A673 (cell line): ENCODE results near the gene NRL. TPM values are rescaled to one million over a fixed set of nuclear protein-coding genes. Genes with fewer than 3 reads are reported as not detected.

Experiments
- BruUV-seq: library from RNA; stranded (reverse); fragments of 400-500 nt; replicated peaks from 2 replicates; lab custom pipeline; 2021; lab: Mats Ljungman, UMichigan
- CTCF ChIA-PET: fragments of 300-600 bp; sonication (Branson Sonifier 250); formaldehyde crosslinking; loops from one replicate; lab custom pipeline; 2022; ENCODE audit warnings: antibody characterized with exemption; lab: Charles Lee
- POLR2A ChIA-PET: fragments of 300-600 bp; sonication (Branson Sonifier 250); formaldehyde crosslinking; loops from one replicate; lab custom pipeline; 2022; ENCODE audit warnings: antibody characterized with exemption; ENCODE audit not compliant: low non-redundant PET; lab: Charles Lee
- DNase-seq: peaks from one replicate; pipeline ENCODE4 v3.0.0-alpha.2; 2015; ENCODE audit warnings: low spot score
- H3K27ac ChIP-seq: fragments of 200-600 bp; sonication (generic); 2 replicates; pipeline ENCODE4 v1.5.1; 2016; ENCODE audit warnings: mixed run types, low read depth, mild to moderate bottlenecking, mixed read lengths, antibody characterized with exemption, low read length; ENCODE audit not compliant: poor library complexity, severe bottlenecking
- H3K27me3 ChIP-seq: fragments of 200-600 bp; sonication (generic); replicated peaks from 2 replicates; pipeline ENCODE4 v1.6.1; 2017; ENCODE audit warnings: mixed run types, low read depth, mild to moderate bottlenecking, mixed read lengths, antibody characterized with exemption, low read length; ENCODE audit not compliant: insufficient read depth, poor library complexity
- H3K36me3 ChIP-seq: fragments of 200-600 bp; sonication (generic); 2 replicates; pipeline ENCODE4 v1.6.1; 2016; ENCODE audit warnings: mixed run types, mild to moderate bottlenecking, mixed read lengths, antibody characterized with exemption, low read length; ENCODE audit not compliant: insufficient read depth, poor library complexity, severe bottlenecking
- H3K4me1 ChIP-seq: fragments of 200-600 bp; sonication (generic); 2 replicates; pipeline ENCODE4 v1.6.1; 2017; ENCODE audit warnings: mixed run types, mild to moderate bottlenecking, mixed read lengths, antibody characterized with exemption, low read length; ENCODE audit not compliant: insufficient read depth, poor library complexity, severe bottlenecking
- H3K4me3 ChIP-seq: fragments of 200-600 bp; sonication (generic); 2 replicates; pipeline ENCODE4 v1.5.1; 2016; ENCODE audit warnings: low read depth, mixed run types, mild to moderate bottlenecking, mixed read lengths, low read length; ENCODE audit not compliant: poor library complexity, severe bottlenecking
- H3K9me3 ChIP-seq: fragments of 200-600 bp; sonication (generic); 2 replicates; pipeline ENCODE4 v1.6.1; 2016; ENCODE audit warnings: mixed run types, low read depth, mild to moderate bottlenecking, mixed read lengths, antibody characterized with exemption, low read length; ENCODE audit not compliant: poor library complexity, severe bottlenecking
- EZH2 ChIP-seq: fragments of 200-600 bp; sonication (generic); IDR thresholded peaks from 2 replicates; pipeline ENCODE4 v1.6.1; 2017; ENCODE audit warnings: borderline replicate concordance, low read depth, mild to moderate bottlenecking, mixed read lengths, antibody characterized with exemption, low read length; ENCODE audit not compliant: poor library complexity, severe bottlenecking
- intact Hi-C: fragments of 100-400 bp; cut with micrococcal nuclease; formaldehyde crosslinking; loops from one replicate; pipeline ENCODE4 v1.10.0; 2022; ENCODE audit not compliant: unreplicated experiment
- total RNA-seq: library from RNA; stranded (reverse); gene quantifications from 2 replicates; pipeline ENCODE4 v1.2.3, GENCODE V29; 2021
- TF ChIP-seq, protein P1 (sequence below): fragments of 300-800, 200-600 bp; sonication (generic); conservative IDR thresholded peaks from 2 replicates; pipeline ENCODE4 v1.5.1; 2017; ENCODE audit warnings: low read depth, mild to moderate bottlenecking, antibody characterized with exemption, low read length, moderate library complexity, mixed read lengths

Gene NRL
- total RNA-seq, 1 experiment from 2014 or later = 1.9 TPM

DNA sequence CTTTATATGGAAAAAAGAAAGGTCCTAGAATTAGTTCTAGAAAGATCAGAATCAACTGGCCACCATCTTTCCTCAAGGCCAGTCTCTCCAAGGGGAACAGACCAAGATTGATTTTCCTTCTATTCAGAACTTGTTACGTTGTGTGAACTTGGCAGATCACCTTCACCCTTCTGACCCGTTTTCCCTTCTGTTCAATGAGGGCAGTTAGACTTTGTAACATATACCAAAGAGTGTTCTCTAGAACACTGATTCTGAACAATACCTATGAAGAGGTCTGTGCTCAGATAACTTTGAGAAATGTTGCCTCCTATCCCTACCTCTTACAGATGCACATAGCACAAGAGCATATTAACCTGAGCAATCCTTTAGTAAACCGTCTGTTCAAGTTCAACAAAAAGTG lies 31.3 kb downstream of the NRL start:
- Histone ChIP-seq H3K27me3 (peaks cover 13% of the 10 kb centered on the region), H3K4me1 (peaks cover 6% of the 10 kb centered on the region), H3K4me3 (no peak overlapping the region), H3K9me3 (no peaks in the 10 kb centered on the region), H3K27ac (no peak overlapping the region), H3K36me3 (no peaks in the 10 kb centered on the region)
- DNase-seq = no peak
- POLR2A ChIA-PET = no interaction called here
- no peak for TF ChIP-seq EZH2
- TF ChIP-seq, protein P1, sequence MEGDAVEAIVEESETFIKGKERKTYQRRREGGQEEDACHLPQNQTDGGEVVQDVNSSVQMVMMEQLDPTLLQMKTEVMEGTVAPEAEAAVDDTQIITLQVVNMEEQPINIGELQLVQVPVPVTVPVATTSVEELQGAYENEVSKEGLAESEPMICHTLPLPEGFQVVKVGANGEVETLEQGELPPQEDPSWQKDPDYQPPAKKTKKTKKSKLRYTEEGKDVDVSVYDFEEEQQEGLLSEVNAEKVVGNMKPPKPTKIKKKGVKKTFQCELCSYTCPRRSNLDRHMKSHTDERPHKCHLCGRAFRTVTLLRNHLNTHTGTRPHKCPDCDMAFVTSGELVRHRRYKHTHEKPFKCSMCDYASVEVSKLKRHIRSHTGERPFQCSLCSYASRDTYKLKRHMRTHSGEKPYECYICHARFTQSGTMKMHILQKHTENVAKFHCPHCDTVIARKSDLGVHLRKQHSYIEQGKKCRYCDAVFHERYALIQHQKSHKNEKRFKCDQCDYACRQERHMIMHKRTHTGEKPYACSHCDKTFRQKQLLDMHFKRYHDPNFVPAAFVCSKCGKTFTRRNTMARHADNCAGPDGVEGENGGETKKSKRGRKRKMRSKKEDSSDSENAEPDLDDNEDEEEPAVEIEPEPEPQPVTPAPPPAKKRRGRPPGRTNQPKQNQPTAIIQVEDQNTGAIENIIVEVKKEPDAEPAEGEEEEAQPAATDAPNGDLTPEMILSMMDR = no peak
- BruUV-seq = no TSS peak
- CTCF ChIA-PET = no interaction called here
- intact Hi-C loops = no loop called here

DNA sequence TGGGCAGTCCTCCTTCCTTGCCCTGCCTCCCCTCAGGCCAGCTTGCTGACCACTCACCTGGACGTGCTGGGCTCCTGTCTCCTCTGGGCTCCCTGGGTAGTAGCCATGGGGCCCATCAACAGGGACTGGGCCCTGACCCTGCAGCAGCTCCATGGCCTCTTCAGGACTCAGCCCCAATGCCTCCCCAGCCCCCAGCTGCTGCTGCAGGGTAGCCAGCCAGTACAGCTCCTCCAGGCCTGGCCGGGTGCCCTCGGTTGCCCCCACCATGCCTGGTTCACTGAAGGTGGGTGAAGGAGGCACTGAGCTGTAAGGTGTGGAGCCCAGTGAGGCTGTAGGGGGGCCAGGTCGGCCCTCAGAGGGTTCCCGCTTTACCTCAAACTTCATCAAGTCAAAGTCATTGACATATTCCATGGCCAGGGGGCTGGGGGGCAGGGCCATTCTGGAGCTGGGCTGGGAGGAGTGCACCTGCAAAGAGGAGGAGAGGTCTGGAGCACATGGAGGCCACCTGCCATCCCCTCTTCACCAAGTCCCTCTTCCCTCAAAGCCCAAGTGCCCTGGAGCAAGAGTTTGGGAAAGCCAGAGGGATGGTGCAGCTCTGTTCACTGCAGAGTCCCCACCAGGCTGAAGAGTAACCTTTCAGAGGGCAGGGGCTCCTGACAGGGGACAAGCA lies 32.2 kb downstream of the NRL start:
- no TSS peak for BruUV-seq
- POLR2A ChIA-PET = no interaction called here
- CTCF ChIA-PET = no interaction called here
- no peak overlapping the region for H3K4me3 ChIP-seq
- DNase-seq = no peak
- H3K27ac ChIP-seq = no peak overlapping the region
- H3K9me3 ChIP-seq = no peaks in the 10 kb centered on the region
- H3K36me3 ChIP-seq = no peaks in the 10 kb centered on the region
- H3K27me3 ChIP-seq = peaks cover 13% of the 10 kb centered on the region
- peaks cover 6% of the 10 kb centered on the region for H3K4me1 ChIP-seq
- intact Hi-C loops = no loop called here
- TF ChIP-seq EZH2 = no peak
- TF ChIP-seq, protein P1 = no peak

DNA sequence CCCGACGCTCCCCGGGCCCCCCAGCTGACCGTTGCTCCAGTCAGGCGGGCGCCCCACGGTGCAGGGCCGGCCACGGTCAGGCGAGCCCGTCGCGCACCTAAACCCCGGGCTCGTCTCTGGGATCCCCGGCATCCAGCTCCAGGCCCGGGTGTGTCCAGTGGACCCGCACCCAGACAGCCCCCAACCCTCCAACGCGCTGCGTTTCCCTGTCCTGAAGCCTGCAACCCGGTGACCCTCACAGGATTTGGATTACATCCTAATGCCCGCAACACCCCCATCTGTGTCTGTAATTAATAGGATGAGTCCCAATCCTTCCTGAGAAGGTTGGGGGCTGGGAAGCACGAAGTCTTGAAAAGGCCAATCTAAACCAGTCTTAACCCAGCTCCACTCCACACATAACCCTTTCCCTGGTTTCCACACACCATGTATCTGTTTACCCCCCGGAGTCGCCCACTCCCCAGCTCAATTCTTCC lies 33.0 kb downstream of the NRL start:
- H3K4me3 ChIP-seq = peak overlapping the region; percentile 63
- TF ChIP-seq EZH2 = no peak
- TF ChIP-seq, protein P1 = no peak
- peaks cover 6% of the 10 kb centered on the region for H3K4me1 ChIP-seq
- no peaks in the 10 kb centered on the region for H3K36me3 ChIP-seq
- H3K9me3 ChIP-seq = no peaks in the 10 kb centered on the region
- intact Hi-C loops = no loop called here
- no peak for DNase-seq
- no TSS peak for BruUV-seq
- peaks cover 13% of the 10 kb centered on the region for H3K27me3 ChIP-seq
- CTCF ChIA-PET = interaction anchor here (0.7 kb wide), 1 partner anchor 38 kb away, joined by 4 read pairs; no protein-coding TSS in a partner anchor
- no peak overlapping the region for H3K27ac ChIP-seq
- POLR2A ChIA-PET = no interaction called here
